Activated naive CD4-positive, alpha-beta T cell treated with anti-CD3 and anti-CD28 coated beads for 36 hours (primary cell): ENCODE data around the gene KRT36. TPM values are rescaled to one million over a fixed set of nuclear protein-coding genes. Genes with fewer than 3 reads are reported as not detected.

Source experiments
- CTCF ChIA-PET: fragments of 350-600 bp; sonication (Branson Sonifier 250); formaldehyde crosslinking; loops from one replicate; lab custom pipeline; 2021; ENCODE audit warnings: antibody characterized with exemption; lab: Charles Lee
- DNase-seq: peaks from one replicate; pipeline ENCODE4 v3.0.0-alpha.2; 2020
- H3K27ac Mint-ChIP-seq: one replicate; pipeline ENCODE4 v1.8.0; 2021; ENCODE audit warnings: mild to moderate bottlenecking, mixed read lengths
- H3K27me3 Mint-ChIP-seq: one replicate; pipeline ENCODE4 v1.8.0; 2021; ENCODE audit warnings: low read depth, mixed read lengths
- H3K36me3 Mint-ChIP-seq: one replicate; pipeline ENCODE4 v1.8.0; 2021; ENCODE audit warnings: low read depth, mixed read lengths
- H3K4me1 Mint-ChIP-seq: one replicate; pipeline ENCODE4 v1.8.0; 2021; ENCODE audit warnings: low read depth, mixed read lengths
- H3K4me3 Mint-ChIP-seq: one replicate; pipeline ENCODE4 v1.8.0; 2021; ENCODE audit warnings: mild to moderate bottlenecking, moderate library complexity, mixed read lengths
- H3K9me3 Mint-ChIP-seq: one replicate; pipeline ENCODE4 v1.8.0; 2021; ENCODE audit warnings: mixed read lengths
- intact Hi-C: fragments of 100-400 bp; cut with micrococcal nuclease; formaldehyde crosslinking; loops from one replicate; pipeline ENCODE4 v1.15.1; 2023
- microRNA-seq: library from miRNA; unstranded; fragments of <30 nt; microRNA quantifications from one replicate; pipeline ENCODE4 v1.2.0, GENCODE V29; 2022; ENCODE audit warnings: borderline microRNAs expressed, borderline replicate concordance
- total RNA-seq, 2 experiments: library from RNA; stranded (reverse); gene quantifications; one replicate each; pipeline ENCODE4 v1.2.3, GENCODE V29; 2021

The KRT36 gene
- total RNA-seq, 2 experiments from 2014 or later, result not detected

GRCh38 chr17:41439375-41439774 lies 50.3 kb downstream of the KRT36 start:
- Mint-ChIP-seq H3K9me3 (no peaks in the 10 kb centered on the region), H3K27ac (no peak overlapping the region), H3K4me1 (peaks cover 3% of the 10 kb centered on the region), H3K4me3 (no peak overlapping the region), H3K27me3 (no peaks in the 10 kb centered on the region), H3K36me3 (no peaks in the 10 kb centered on the region)
- CTCF ChIA-PET, result no interaction called here
- DNase-seq, result no peak
- intact Hi-C loops, result no loop called here

GRCh38 chr17:41437769-41438168 lies 51.9 kb downstream of the KRT36 start:
- no peak for DNase-seq
- H3K4me3 Mint-ChIP-seq, result no peak overlapping the region
- CTCF ChIA-PET, result no interaction called here
- no peaks in the 10 kb centered on the region for H3K36me3 Mint-ChIP-seq
- H3K4me1 Mint-ChIP-seq, result peaks cover 5% of the 10 kb centered on the region
- no peak overlapping the region for H3K27ac Mint-ChIP-seq
- H3K27me3 Mint-ChIP-seq, result no peaks in the 10 kb centered on the region
- intact Hi-C loops, result no loop called here
- H3K9me3 Mint-ChIP-seq, result no peaks in the 10 kb centered on the region

GRCh38 chr17:41437254-41437653 lies 52.5 kb downstream of the KRT36 start:
- no peaks in the 10 kb centered on the region for H3K9me3 Mint-ChIP-seq
- intact Hi-C loops, result no loop called here
- CTCF ChIA-PET, result no interaction called here
- DNase-seq, result no peak
- H3K4me1 Mint-ChIP-seq, result peaks cover 5% of the 10 kb centered on the region
- H3K36me3 Mint-ChIP-seq, result no peaks in the 10 kb centered on the region
- H3K27ac Mint-ChIP-seq, result no peak overlapping the region
- H3K4me3 Mint-ChIP-seq, result no peak overlapping the region
- H3K27me3 Mint-ChIP-seq, result no peaks in the 10 kb centered on the region

Small RNA genes within 50 kb of the gene (microRNA-seq; reads per million reads assigned to microRNA genes)
- gene MIR6510, result not detected

Other genes starting within 250 kb of the KRT36 start
- not detected for gene KRTAP9-4, start 240.2 kb downstream of the KRT36 start, total RNA-seq
- not detected for gene KRTAP9-9, start 234.5 kb downstream of the KRT36 start, total RNA-seq
- not detected for gene KRTAP9-6, start 224.5 kb downstream of the KRT36 start, total RNA-seq
- not detected for gene KRTAP9-7, start 214.2 kb downstream of the KRT36 start, total RNA-seq
- not detected for gene KRTAP29-1, start 187.1 kb downstream of the KRT36 start, total RNA-seq
- gene KRTAP16-1, start 180.6 kb downstream of the KRT36 start, total RNA-seq, result under 1 TPM in 1 of 2 experiments, not detected in 1; 0.15 TPM
- not detected for gene KRTAP17-1, start 174.2 kb downstream of the KRT36 start, total RNA-seq
- not detected for gene KRT33A, start 139.1 kb downstream of the KRT36 start, total RNA-seq
- gene KRT33B, start 120.1 kb downstream of the KRT36 start, total RNA-seq, result not detected
- not detected for gene KRT34, start 107.6 kb downstream of the KRT36 start, total RNA-seq
- not detected for gene KRT31, start 92.3 kb downstream of the KRT36 start, total RNA-seq
- gene KRT37, start 65.3 kb downstream of the KRT36 start, total RNA-seq, result not detected
- not detected for gene KRT38, start 48.9 kb downstream of the KRT36 start, total RNA-seq
- not detected for gene KRT32, start 22.5 kb downstream of the KRT36 start, total RNA-seq
- not detected for gene KRT35, start 8.8 kb downstream of the KRT36 start, total RNA-seq
- gene KRT13, start 15.7 kb upstream of the KRT36 start, total RNA-seq, result not detected
- not detected for gene KRT15, start 29.0 kb upstream of the KRT36 start, total RNA-seq
- not detected for gene KRT19, start 38.4 kb upstream of the KRT36 start, total RNA-seq
- not detected for gene KRT9, start 82.1 kb upstream of the KRT36 start, total RNA-seq
- not detected for gene KRT14, start 97.0 kb upstream of the KRT36 start, total RNA-seq
- gene KRT16, start 122.9 kb upstream of the KRT36 start, total RNA-seq, result not detected
- gene KRT17, start 134.7 kb upstream of the KRT36 start, total RNA-seq, result not detected
- gene EIF1, start 199.0 kb upstream of the KRT36 start, total RNA-seq, result 1,000 to 10,000 TPM; 1,206 to 1,253 TPM
- gene GAST, start 222.4 kb upstream of the KRT36 start, total RNA-seq, result not detected
- gene HAP1, start 244.7 kb upstream of the KRT36 start, total RNA-seq, result not detected